ENCODE results near the gene ZXDC. TPM values are rescaled to one million over a fixed set of nuclear protein-coding genes. Genes with fewer than 3 reads are reported as not detected.

ZXDC gene
- total and polyA plus RNA-seq, 2 donors (not counting 1 experiment from before 2014, with no cell fraction given): 38.9 to 70.9 TPM

- TF ChIP-seq EZH2 (IDR thresholded peaks at IDR 0.05; ENCODE audit: borderline replicate concordance, insufficient read depth, low read depth, low read length, poor library complexity, severe bottlenecking) (no peak), CTCF (IDR thresholded peaks at IDR 0.05) (no peak)
- POLR2A ChIA-PET: no interaction called here
- no peak overlapping the region for H3K4me2 ChIP-seq (replicated peaks; ENCODE audit: low read depth, low read length, poor library complexity, severe bottlenecking)
- Mint-ChIP-seq H3K9me3 (ENCODE audit: insufficient read depth) (no peaks in the 10 kb centered on the region), H3K4me3 (no peak overlapping the region), H3K4me1 (no peaks in the 10 kb centered on the region), H3K27me3 (no peaks in the 10 kb centered on the region), H3K27ac (no peak overlapping the region)
- no peaks in the 10 kb centered on the region for H4K20me1 ChIP-seq (ENCODE audit: control insufficient read depth, insufficient read depth, low read length, poor library complexity, severe bottlenecking)
- H3K79me2 ChIP-seq (ENCODE audit: control insufficient read depth, insufficient read depth, low read length): no peaks in the 10 kb centered on the region
- CTCF ChIA-PET: no interaction called here
- ATAC-seq (ENCODE audit: low read depth) (no peak), DNase-seq (no peak)
- H3K4me3 ChIP-seq (ENCODE audit: control extremely low read depth in 1 of 5, extremely low read depth in 1 of 5, insufficient read depth in 1 of 5, low read depth in 2 of 5, low read length in 4 of 5): no peak overlapping the region
- intact Hi-C loops (cut with micrococcal nuclease): no loop called here
- no peak overlapping the region for H2AFZ ChIP-seq (ENCODE audit: insufficient read depth, low read depth, low read length, poor library complexity, severe bottlenecking)
- H3K27me3 ChIP-seq (replicated peaks in 1 of 4; ENCODE audit: control extremely low read depth in 1 of 4, control insufficient read depth in 3 of 4, insufficient read depth in 4 of 4, low read length in 3 of 4): no peaks in the 10 kb centered on the region
- WGBS (ENCODE audit: insufficient coverage): 96% methylated on average over 6 of the region's 8 CpGs
- no peaks in the 10 kb centered on the region for H3K9me3 ChIP-seq (ENCODE audit: control extremely low read depth in 1 of 3, control insufficient read depth in 2 of 3, insufficient read depth in 1 of 3, low read length in 2 of 3)
- no peaks in the 10 kb centered on the region for H3K4me1 ChIP-seq (ENCODE audit: control insufficient read depth in 2 of 2, insufficient read depth in 2 of 2, low read length in 2 of 2)
- no peak overlapping the region for H3K9ac ChIP-seq (ENCODE audit: low read length)
- no peak overlapping the region for H3K27ac ChIP-seq (ENCODE audit: low read length in 2 of 2)
- peaks cover 0 to 35% of the 10 kb centered on the region in 2 experiments for H3K36me3 ChIP-seq (replicated peaks in 1 of 2; ENCODE audit: control extremely low read depth in 1 of 2, control insufficient read depth in 1 of 2, extremely low read depth in 1 of 2, insufficient read depth in 2 of 2, low read length in 1 of 2)
Measured at GRCh38 chr3:126438186-126438585, 37.5 kb downstream of the ZXDC start.

DNA sequence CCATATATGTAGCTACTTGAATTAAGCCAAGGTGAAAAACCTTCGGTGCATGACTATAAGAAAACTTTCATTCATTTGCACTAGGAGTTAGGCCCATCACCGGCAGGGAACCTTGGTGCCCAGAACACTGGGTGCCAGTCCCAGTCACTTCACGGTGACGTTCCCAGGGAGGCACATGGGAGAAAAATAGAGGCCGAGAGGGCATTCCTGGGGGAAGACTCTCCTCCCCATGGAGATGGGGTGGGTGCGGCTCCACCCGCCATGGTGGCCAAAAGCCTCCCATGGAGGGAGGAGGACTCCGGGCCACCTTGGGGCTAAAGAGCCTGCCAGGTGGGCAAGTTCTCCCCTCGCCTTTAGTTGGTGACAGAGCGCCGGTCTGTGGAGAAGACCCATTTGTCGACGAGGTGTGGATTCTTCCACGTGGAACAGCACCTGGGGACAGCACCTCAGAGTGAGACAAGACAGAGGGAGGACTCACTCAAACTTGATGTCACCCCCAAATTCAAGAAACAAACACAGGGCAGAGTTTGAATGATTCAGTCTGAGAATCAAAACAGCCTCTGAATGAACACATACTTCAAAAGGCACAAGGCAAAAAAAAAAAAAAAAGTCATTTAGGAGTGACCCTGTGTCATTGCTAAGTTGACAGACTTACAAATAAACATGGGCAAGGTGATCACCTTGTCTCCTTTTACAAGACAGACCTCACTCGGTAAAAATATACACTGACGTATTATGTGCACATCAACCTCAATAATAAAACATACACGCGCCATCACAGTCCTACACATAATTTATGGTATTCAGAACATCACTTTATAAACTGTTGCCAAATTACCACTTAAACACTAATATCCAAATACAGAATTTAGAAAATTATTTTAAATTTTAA is 38.6 kb downstream of the ZXDC start:
- H3K27ac ChIP-seq (ENCODE audit: low read length in 2 of 2): no peak overlapping the region
- H3K4me1 Mint-ChIP-seq: no peaks in the 10 kb centered on the region
- H3K36me3 ChIP-seq (replicated peaks in 1 of 2; ENCODE audit: control extremely low read depth in 1 of 2, control insufficient read depth in 1 of 2, extremely low read depth in 1 of 2, insufficient read depth in 2 of 2, low read length in 1 of 2): peaks cover 0 to 38% of the 10 kb centered on the region in 2 experiments
- DNase-seq (no peak), ATAC-seq (ENCODE audit: low read depth) (no peak)
- over 99% methylated on average over 17 of the region's 18 CpGs for WGBS (ENCODE audit: insufficient coverage)
- no peak overlapping the region for H3K4me3 ChIP-seq (ENCODE audit: control extremely low read depth in 1 of 5, extremely low read depth in 1 of 5, insufficient read depth in 1 of 5, low read depth in 2 of 5, low read length in 4 of 5)
- ChIA-PET POLR2A (no interaction called here), CTCF (no interaction called here)
- no peak overlapping the region for H3K27ac Mint-ChIP-seq
- H3K4me3 Mint-ChIP-seq: no peak overlapping the region
- no peaks in the 10 kb centered on the region for H3K4me1 ChIP-seq (ENCODE audit: control insufficient read depth in 2 of 2, insufficient read depth in 2 of 2, low read length in 2 of 2)
- H3K9ac ChIP-seq (ENCODE audit: low read length): no peak overlapping the region
- no peaks in the 10 kb centered on the region for H3K9me3 ChIP-seq (ENCODE audit: control extremely low read depth in 1 of 3, control insufficient read depth in 2 of 3, insufficient read depth in 1 of 3, low read length in 2 of 3)
- no peak for TF ChIP-seq CTCF (IDR thresholded peaks at IDR 0.05)
- no peak for TF ChIP-seq EZH2 (IDR thresholded peaks at IDR 0.05; ENCODE audit: borderline replicate concordance, insufficient read depth, low read depth, low read length, poor library complexity, severe bottlenecking)
- no peaks in the 10 kb centered on the region for H3K27me3 ChIP-seq (replicated peaks in 1 of 4; ENCODE audit: control extremely low read depth in 1 of 4, control insufficient read depth in 3 of 4, insufficient read depth in 4 of 4, low read length in 3 of 4)
- intact Hi-C loops (cut with micrococcal nuclease): no loop called here
- no peaks in the 10 kb centered on the region for H3K9me3 Mint-ChIP-seq (ENCODE audit: insufficient read depth)
- no peaks in the 10 kb centered on the region for H3K27me3 Mint-ChIP-seq
- no peaks in the 10 kb centered on the region for H4K20me1 ChIP-seq (ENCODE audit: control insufficient read depth, insufficient read depth, low read length, poor library complexity, severe bottlenecking)
- H3K4me2 ChIP-seq (replicated peaks; ENCODE audit: low read depth, low read length, poor library complexity, severe bottlenecking): no peak overlapping the region
- H2AFZ ChIP-seq (ENCODE audit: insufficient read depth, low read depth, low read length, poor library complexity, severe bottlenecking): no peak overlapping the region
- H3K79me2 ChIP-seq (ENCODE audit: control insufficient read depth, insufficient read depth, low read length): no peaks in the 10 kb centered on the region
